PC-9 (cell line): ENCODE results near the gene IQSEC3.
"Not testable (repeated sequence)": the region's sequence is repeated elsewhere in the genome, so short reads cannot be mapped to it uniquely, and the experiment has no call there.

Experiments
- CTCF ChIP-seq: fragments of 200-600 bp; sonication (generic); conservative IDR thresholded peaks from 2 replicates; pipeline ENCODE4 v1.6.1; 2017; ENCODE audit warnings: mixed run types, antibody characterized with exemption, mild to moderate bottlenecking, moderate library complexity
- EZH2 ChIP-seq: fragments of 200-600 bp; sonication (generic); IDR thresholded peaks from 2 replicates; pipeline ENCODE4 v1.8.0; 2017; ENCODE audit warnings: antibody characterized with exemption, low read depth

GRCh38 chr12:217029-217428 lies 150.5 kb downstream of the IQSEC3 start:
- not testable (repeated sequence) for TF ChIP-seq CTCF, EZH2
